HT1080 (cell line): ENCODE results near the gene RHD. TPM values are rescaled to one million over a fixed set of nuclear protein-coding genes. Genes with fewer than 3 reads are reported as not detected.
"Not testable (repeated sequence)": the region's sequence is repeated elsewhere in the genome, so short reads cannot be mapped to it uniquely, and the experiment has no call there.

Experiments used
- DNase-seq: peaks from one replicate; pipeline ENCODE4 v3.0.0-alpha.2; 2015; ENCODE audit warnings: low read depth
- total RNA-seq: library from RNA; depleted of rRNA; stranded (reverse); fragments of >200 nt; shearing (Covaris generic); gene quantifications from 2 replicates; pipeline ENCODE4 v1.2.3, GENCODE V29; 2014

RHD gene
- total RNA-seq, 1 experiment from 2014 or later: not detected

GRCh38 chr1:25304936-25305335, 32.6 kb downstream of the RHD start:
- not testable (repeated sequence) for DNase-seq

GRCh38 chr1:25308168-25308567, 35.9 kb downstream of the RHD start:
- not testable (repeated sequence) for DNase-seq

- not testable (repeated sequence) for DNase-seq
Observed at GRCh38 chr1:25309085-25309484, 36.8 kb downstream of the RHD start.

GRCh38 chr1:25309486-25309885, 37.2 kb downstream of the RHD start:
- DNase-seq: not testable (repeated sequence)

- DNase-seq: not testable (repeated sequence)
Observed at GRCh38 chr1:25312806-25313470, 40.6 kb downstream of the RHD start.

- DNase-seq: peak; percentile 73
Observed at GRCh38 chr1:25320314-25320938, 48.1 kb downstream of the RHD start.

GRCh38 chr1:25322127-25322526, 49.8 kb downstream of the RHD start:
- not testable (repeated sequence) for DNase-seq

- not testable (repeated sequence) for DNase-seq
Observed at GRCh38 chr1:25324407-25324806, 52.1 kb downstream of the RHD start.

- DNase-seq: not testable (repeated sequence)
Observed at GRCh38 chr1:25327864-25328790, 55.8 kb downstream of the RHD start.

- DNase-seq: not testable (repeated sequence)
Observed at GRCh38 chr1:25328791-25329185, 56.5 kb downstream of the RHD start.

- DNase-seq: not testable (repeated sequence)
Observed at GRCh38 chr1:25329336-25329735, 57.0 kb downstream of the RHD start.

GRCh38 chr1:25329950-25330349, 57.6 kb downstream of the RHD start:
- peak; percentile 73 for DNase-seq

GRCh38 chr1:25336922-25337354, 64.6 kb downstream of the RHD start:
- not testable (repeated sequence) for DNase-seq

- DNase-seq: not testable (repeated sequence)
Observed at GRCh38 chr1:25337483-25338187, 65.3 kb downstream of the RHD start.

- DNase-seq: peak; percentile 87
Observed at GRCh38 chr1:25338188-25338981, 66.1 kb downstream of the RHD start, which contains the start of gene TMEM50A. TMEM50A (plus strand) TSS chr1:25338334; CDS start chr1:25340487, 2,153 bp downstream.

- no peak for DNase-seq
Observed at GRCh38 chr1:25338986-25339385, 66.7 kb downstream of the RHD start.

GRCh38 chr1:25341746-25342145, 69.4 kb downstream of the RHD start:
- DNase-seq: no peak

- no peak for DNase-seq
Observed at GRCh38 chr1:25342846-25343245, 70.5 kb downstream of the RHD start.

GRCh38 chr1:25343872-25344271, 71.6 kb downstream of the RHD start:
- peak; percentile 87 for DNase-seq

GRCh38 chr1:25347556-25347955, 75.2 kb downstream of the RHD start:
- no peak for DNase-seq
